HEK293T (cell line): Measurements from ENCODE around the gene TMEM106A.

Source experiments
- ARNT ChIP-seq: fragments of 450-650 bp; IDR thresholded peaks from 2 replicates; pipeline ENCODE4 v1.6.1; 2017; ENCODE audit warnings: mild to moderate bottlenecking
- BHLHE40 ChIP-seq: fragments of 450-650 bp; IDR thresholded peaks from 2 replicates; pipeline ENCODE4 v1.6.1; 2016; ENCODE audit warnings: mild to moderate bottlenecking, moderate library complexity, borderline replicate concordance
- FOXA1 ChIP-seq: fragments of 450-650 bp; IDR thresholded peaks from 2 replicates; pipeline ENCODE4 v1.6.1; 2016; ENCODE audit warnings: mild to moderate bottlenecking
- FOXK2 ChIP-seq: fragments of 450-650 bp; IDR thresholded peaks from 2 replicates; pipeline ENCODE4 v1.6.1; 2016; ENCODE audit warnings: mild to moderate bottlenecking
- FOXM1 ChIP-seq: fragments of 450-650 bp; IDR thresholded peaks from 2 replicates; pipeline ENCODE4 v1.6.1; 2017; ENCODE audit warnings: mild to moderate bottlenecking, borderline replicate concordance
- L3MBTL2 ChIP-seq: fragments of 450-650 bp; conservative IDR thresholded peaks from 2 replicates; pipeline ENCODE4 v1.6.1; 2016; ENCODE audit warnings: mild to moderate bottlenecking
- LEF1 ChIP-seq: fragments of 450-650 bp; IDR thresholded peaks from 2 replicates; pipeline ENCODE4 v1.6.1; 2017; ENCODE audit warnings: mild to moderate bottlenecking, borderline replicate concordance
- NFRKB ChIP-seq: fragments of 450-650 bp; IDR thresholded peaks from 2 replicates; pipeline ENCODE4 v1.6.1; 2016; ENCODE audit warnings: mild to moderate bottlenecking, moderate library complexity
- SP1 ChIP-seq: fragments of 450-650 bp; IDR thresholded peaks from 2 replicates; pipeline ENCODE4 v1.6.1; 2017
- SUZ12 ChIP-seq: fragments of 450-650 bp; IDR thresholded peaks from 2 replicates; pipeline ENCODE4 v1.6.1; 2016; ENCODE audit warnings: mild to moderate bottlenecking
- ZNF384 ChIP-seq: fragments of 450-650 bp; IDR thresholded peaks from 2 replicates; pipeline ENCODE4 v1.6.1; 2016
- TF ChIP-seq, protein P1 (sequence below): fragments of 450-650 bp; IDR thresholded peaks from 2 replicates; pipeline ENCODE4 v1.6.1; 2016

DNA sequence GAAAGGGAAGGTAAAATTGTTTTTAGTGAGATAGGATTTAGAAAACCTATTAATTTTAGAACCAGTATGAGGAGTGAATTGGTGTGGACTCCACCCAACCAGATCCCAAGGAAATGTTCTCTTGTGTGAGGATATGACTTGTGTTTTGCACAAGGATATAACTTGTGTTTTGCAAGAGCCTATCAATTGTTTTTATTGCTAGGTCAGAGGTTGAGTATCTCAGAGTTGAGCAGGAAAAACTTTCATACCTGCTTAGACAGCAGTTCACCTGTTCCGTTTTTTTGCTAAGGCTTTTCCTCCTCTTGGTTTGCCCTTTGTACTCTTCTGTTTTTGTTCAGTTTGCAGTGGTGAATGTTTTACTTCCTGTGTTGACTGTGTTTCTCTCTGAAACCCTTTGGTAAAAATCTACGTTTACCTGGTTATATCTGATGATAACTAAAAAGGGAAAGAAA, 35.5 kb upstream of the TMEM106A start:
- TF ChIP-seq SUZ12 (no peak), SP1 (no peak), L3MBTL2 (no peak), FOXA1 (no peak), ZNF384 (no peak), NFRKB (no peak), FOXK2 (no peak), LEF1 (no peak), BHLHE40 (no peak), ARNT (no peak), FOXM1 (no peak)
- TF ChIP-seq, protein P1, sequence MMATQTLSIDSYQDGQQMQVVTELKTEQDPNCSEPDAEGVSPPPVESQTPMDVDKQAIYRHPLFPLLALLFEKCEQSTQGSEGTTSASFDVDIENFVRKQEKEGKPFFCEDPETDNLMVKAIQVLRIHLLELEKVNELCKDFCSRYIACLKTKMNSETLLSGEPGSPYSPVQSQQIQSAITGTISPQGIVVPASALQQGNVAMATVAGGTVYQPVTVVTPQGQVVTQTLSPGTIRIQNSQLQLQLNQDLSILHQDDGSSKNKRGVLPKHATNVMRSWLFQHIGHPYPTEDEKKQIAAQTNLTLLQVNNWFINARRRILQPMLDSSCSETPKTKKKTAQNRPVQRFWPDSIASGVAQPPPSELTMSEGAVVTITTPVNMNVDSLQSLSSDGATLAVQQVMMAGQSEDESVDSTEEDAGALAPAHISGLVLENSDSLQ: no peak
